ENCODE results near the gene RAP1GAP2. TPM values are rescaled to one million over a fixed set of nuclear protein-coding genes. Genes with fewer than 3 reads are reported as not detected.

RAP1GAP2 gene
- total and polyA plus RNA-seq, 7 donors: 0.25 to 2.0 (median 0.84) TPM

GRCh38 chr17:2905696-2906501 is 109.7 kb downstream of the RAP1GAP2 start:
- no peak for DNase-seq
- TF ChIP-seq, protein P1, sequence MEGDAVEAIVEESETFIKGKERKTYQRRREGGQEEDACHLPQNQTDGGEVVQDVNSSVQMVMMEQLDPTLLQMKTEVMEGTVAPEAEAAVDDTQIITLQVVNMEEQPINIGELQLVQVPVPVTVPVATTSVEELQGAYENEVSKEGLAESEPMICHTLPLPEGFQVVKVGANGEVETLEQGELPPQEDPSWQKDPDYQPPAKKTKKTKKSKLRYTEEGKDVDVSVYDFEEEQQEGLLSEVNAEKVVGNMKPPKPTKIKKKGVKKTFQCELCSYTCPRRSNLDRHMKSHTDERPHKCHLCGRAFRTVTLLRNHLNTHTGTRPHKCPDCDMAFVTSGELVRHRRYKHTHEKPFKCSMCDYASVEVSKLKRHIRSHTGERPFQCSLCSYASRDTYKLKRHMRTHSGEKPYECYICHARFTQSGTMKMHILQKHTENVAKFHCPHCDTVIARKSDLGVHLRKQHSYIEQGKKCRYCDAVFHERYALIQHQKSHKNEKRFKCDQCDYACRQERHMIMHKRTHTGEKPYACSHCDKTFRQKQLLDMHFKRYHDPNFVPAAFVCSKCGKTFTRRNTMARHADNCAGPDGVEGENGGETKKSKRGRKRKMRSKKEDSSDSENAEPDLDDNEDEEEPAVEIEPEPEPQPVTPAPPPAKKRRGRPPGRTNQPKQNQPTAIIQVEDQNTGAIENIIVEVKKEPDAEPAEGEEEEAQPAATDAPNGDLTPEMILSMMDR (IDR thresholded peaks at IDR 0.05): no peak
- WGBS, 3 donors: 63 to 77% (median 73%) methylated on average over 12 to 15 of the region's 15 CpGs
- Histone ChIP-seq H3K27me3 (ENCODE audit: insufficient read depth in 3 of 3, low read length in 2 of 3) (peaks cover 0 to 11% (median 5%) of the 10 kb centered on the region in 3 donors), H3K4me1 (no peaks in the 10 kb centered on the region), H3K4me3 (no peak overlapping the region), H3K9me3 (no peaks in the 10 kb centered on the region), H3K27ac (no peak overlapping the region), H3K36me3 (ENCODE audit: insufficient read depth in 1 of 2, low read depth in 1 of 2) (no peaks in the 10 kb centered on the region)
- intact Hi-C loops (cut with DNase I): no loop called here
- no peak for ATAC-seq

DNA sequence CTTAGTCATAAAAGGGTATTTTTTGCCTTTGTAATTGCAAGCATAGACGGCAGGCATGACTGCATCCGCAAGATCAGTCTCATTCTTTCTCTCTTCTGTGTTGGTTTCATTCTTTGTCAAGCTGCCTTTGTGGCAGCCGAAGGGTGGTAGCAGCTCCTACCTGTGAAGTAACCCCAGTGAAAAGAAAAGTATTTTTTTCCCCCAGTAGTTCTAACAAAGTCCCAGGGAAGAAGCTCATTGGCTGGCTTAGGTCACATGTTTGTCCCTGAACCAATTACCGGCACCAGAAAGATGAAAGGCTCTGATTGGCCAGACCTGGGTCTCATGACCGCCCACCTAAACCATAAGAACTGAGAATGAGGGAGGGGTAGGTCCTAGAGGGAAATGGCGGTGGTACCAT is 110.7 kb downstream of the RAP1GAP2 start:
- WGBS, 3 donors: 93 to 99% (median 98%) methylated on average over 6 of the region's 6 CpGs
- no peak overlapping the region for H3K4me3 ChIP-seq
- no peak for DNase-seq
- no peak for ATAC-seq
- peaks cover 0 to 6% (median 2%) of the 10 kb centered on the region in 3 donors for H3K27me3 ChIP-seq (ENCODE audit: insufficient read depth in 3 of 3, low read length in 2 of 3)
- H3K4me1 ChIP-seq: no peaks in the 10 kb centered on the region
- H3K9me3 ChIP-seq: no peaks in the 10 kb centered on the region
- TF ChIP-seq, protein P1 (IDR thresholded peaks at IDR 0.05): no peak
- H3K36me3 ChIP-seq (ENCODE audit: insufficient read depth in 1 of 2, low read depth in 1 of 2): no peaks in the 10 kb centered on the region
- H3K27ac ChIP-seq: no peak overlapping the region
- intact Hi-C loops (cut with DNase I): no loop called here

DNA sequence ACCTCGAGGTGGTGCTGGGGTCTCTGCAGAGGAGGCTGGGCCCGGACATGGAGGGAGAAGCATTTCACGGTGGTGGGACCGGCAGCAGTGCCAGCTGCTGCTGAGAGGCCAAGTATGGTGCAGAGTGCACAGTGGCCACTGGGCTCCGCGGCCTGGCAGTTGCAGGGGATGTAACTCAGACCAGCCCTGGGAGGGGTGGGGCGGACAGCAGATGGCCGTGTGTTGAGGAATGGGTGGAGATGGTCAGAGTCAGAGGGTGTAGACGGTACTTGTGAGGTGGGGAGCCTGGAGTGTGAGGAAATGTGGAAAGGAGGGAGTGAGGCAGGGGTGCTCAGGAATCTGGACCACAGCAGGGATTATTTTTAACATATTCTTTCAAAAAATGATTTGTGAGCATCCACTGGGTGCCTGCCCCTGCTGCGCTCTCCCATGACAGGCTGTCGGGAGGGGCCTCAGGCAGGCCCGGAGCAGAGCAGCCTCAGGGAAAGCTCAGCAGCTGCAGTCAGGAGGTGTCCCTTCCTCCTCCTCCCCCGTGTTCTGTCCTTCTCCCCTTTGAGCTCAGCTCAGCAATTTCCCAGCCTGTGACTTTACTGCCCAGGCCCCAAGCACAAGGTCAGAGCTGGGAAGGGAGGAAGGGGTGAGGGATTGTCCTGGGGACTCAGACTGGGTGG is 113.1 kb downstream of the RAP1GAP2 start:
- DNase-seq (no peak), ATAC-seq (no peak)
- Histone ChIP-seq H3K36me3 (ENCODE audit: insufficient read depth in 1 of 2, low read depth in 1 of 2) (no peaks in the 10 kb centered on the region), H3K27me3 (ENCODE audit: insufficient read depth in 3 of 3, low read length in 2 of 3) (peaks cover 0 to 6% (median 1%) of the 10 kb centered on the region in 3 donors), H3K4me1 (no peaks in the 10 kb centered on the region), H3K9me3 (no peaks in the 10 kb centered on the region), H3K27ac (no peak overlapping the region), H3K4me3 (no peak overlapping the region)
- intact Hi-C loops (cut with DNase I): no loop called here
- WGBS, 3 donors: 31 to 45% (median 33%) methylated on average over 13 of the region's 13 CpGs
- TF ChIP-seq, protein P1 (IDR thresholded peaks at IDR 0.05): no peak

DNA sequence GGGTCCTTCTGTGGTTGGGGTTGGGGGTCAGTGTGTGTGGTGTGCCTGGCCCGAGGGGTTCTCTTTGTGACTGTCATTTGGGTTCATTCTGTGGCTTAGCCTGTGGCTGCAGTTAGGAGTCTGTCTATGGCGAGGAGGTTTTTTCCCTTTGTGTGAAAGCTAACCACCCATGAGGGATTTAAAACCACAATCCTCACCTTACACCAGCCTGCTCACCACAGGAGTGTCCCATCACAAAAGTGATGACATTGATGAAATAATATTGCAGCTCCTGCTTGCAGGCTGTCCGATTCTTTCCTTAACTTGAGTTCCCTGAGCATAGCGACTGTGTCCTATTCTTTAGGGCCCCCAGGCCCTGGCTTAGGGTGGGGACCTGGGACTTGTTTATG is 113.6 kb downstream of the RAP1GAP2 start:
- ATAC-seq (no peak), DNase-seq (no peak)
- 79 to 86% (median 84%) methylated on average over 4 of the region's 4 CpGs for WGBS, 3 donors
- TF ChIP-seq, protein P1 (IDR thresholded peaks at IDR 0.05): no peak
- intact Hi-C loops (cut with DNase I): no loop called here
- Histone ChIP-seq H3K4me1 (no peaks in the 10 kb centered on the region), H3K36me3 (ENCODE audit: insufficient read depth in 1 of 2, low read depth in 1 of 2) (no peaks in the 10 kb centered on the region), H3K4me3 (no peak overlapping the region), H3K9me3 (no peaks in the 10 kb centered on the region), H3K27ac (no peak overlapping the region), H3K27me3 (ENCODE audit: insufficient read depth in 3 of 3, low read length in 2 of 3) (peaks cover 0 to 6% (median 0%) of the 10 kb centered on the region in 3 donors)

All from psoas muscle (tissue), 8 donors.